Cardiac muscle cell (in vitro differentiated cells and primary cell): Measurements from ENCODE around the gene JAGN1. TPM values are rescaled to one million over a fixed set of nuclear protein-coding genes. Genes with fewer than 3 reads are reported as not detected.
"Not testable (repeated sequence)": the region's sequence is repeated elsewhere in the genome, so short reads cannot be mapped to it uniquely, and the experiment has no call there.

Source experiments
- DNase-seq, 2 donors: peaks; one replicate each; pipeline versions ENCODE4 v3.0.0 to v3.0.0-alpha.2; 2010 to 2017; ENCODE audit warnings: low read depth in 1 of 2, low spot score in 1 of 2
- H3K27ac ChIP-seq: fragments of 200-600 bp; sonication (generic); 2 replicates; pipeline ENCODE4 v1.5.1; 2016
- H3K27me3 ChIP-seq: fragments of 200-600 bp; sonication (generic); 2 replicates; pipeline ENCODE4 v1.6.0; 2016; ENCODE audit warnings: control low read depth
- H3K36me3 ChIP-seq: fragments of 200-600 bp; sonication (generic); 2 replicates; pipeline ENCODE4 v1.5.1; 2016; ENCODE audit warnings: control low read depth
- H3K4me1 ChIP-seq: fragments of 200-600 bp; sonication (generic); 2 replicates; pipeline ENCODE4 v1.8.1; 2017; ENCODE audit warnings: low read depth, mild to moderate bottlenecking, mixed run types
- H3K4me3 ChIP-seq: fragments of 200-600 bp; sonication (generic); 2 replicates; pipeline ENCODE4 v1.5.1; 2016; ENCODE audit warnings: mild to moderate bottlenecking
- H3K9me3 ChIP-seq: fragments of 200-600 bp; sonication (generic); 2 replicates; pipeline ENCODE4 v1.5.1; 2017; ENCODE audit warnings: low read depth, mild to moderate bottlenecking, control low read depth
- polyA plus RNA-seq: library from polyadenylated mRNA; unstranded; fragments of >200 nt; fragmentation: Nextera tagmentation; extraction: Ambion mirVana; gene quantifications from 2 replicates; pipeline ENCODE4 v1.2.1, GENCODE V29; 2016
- total RNA-seq: library from RNA; depleted of rRNA; stranded (reverse); fragments of >200 nt; gene quantifications from 2 replicates; pipeline ENCODE4 v1.2.3, GENCODE V29; 2016
- TF ChIP-seq, protein P1 (sequence below): IDR thresholded peaks from 2 replicates; pipeline ENCODE4 v1.5.1; 2012; ENCODE audit warnings: low read depth, mild to moderate bottlenecking, low read length

Gene JAGN1
- total and polyA plus RNA-seq, 2 experiments from 2014 or later, result 50.6 to 58.0 TPM

DNA sequence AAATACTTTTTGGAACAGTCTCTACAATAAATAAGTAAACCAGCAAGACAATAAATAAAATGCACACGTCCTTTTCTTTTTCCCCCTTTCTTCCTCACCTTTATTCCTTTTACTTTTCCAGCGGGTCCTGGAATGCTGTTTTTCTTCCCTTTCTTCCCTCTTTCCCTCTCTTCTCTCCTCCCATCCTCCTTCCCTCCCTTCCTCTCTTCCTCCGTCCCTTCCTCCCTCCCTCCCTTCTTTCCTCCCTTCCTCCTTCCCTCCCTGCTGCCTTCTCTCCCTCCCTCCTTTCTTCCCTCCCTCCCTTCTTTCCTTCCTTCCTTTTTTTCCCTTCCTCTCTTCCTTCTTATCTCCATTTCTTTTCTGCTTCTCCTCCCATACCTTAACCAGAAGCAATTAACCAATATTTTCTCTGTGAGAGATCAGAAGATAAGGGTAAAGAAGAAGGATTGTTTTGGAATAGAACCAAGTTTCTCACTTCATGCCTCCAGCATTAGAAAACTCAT is 8.9 kb downstream of the JAGN1 start:
- H3K27me3 ChIP-seq, result no peaks in the 10 kb centered on the region
- H3K36me3 ChIP-seq, result no peaks in the 10 kb centered on the region
- DNase-seq, result no peak
- H3K27ac ChIP-seq, result no peak overlapping the region
- H3K4me3 ChIP-seq, result no peak overlapping the region
- TF ChIP-seq, protein P1, sequence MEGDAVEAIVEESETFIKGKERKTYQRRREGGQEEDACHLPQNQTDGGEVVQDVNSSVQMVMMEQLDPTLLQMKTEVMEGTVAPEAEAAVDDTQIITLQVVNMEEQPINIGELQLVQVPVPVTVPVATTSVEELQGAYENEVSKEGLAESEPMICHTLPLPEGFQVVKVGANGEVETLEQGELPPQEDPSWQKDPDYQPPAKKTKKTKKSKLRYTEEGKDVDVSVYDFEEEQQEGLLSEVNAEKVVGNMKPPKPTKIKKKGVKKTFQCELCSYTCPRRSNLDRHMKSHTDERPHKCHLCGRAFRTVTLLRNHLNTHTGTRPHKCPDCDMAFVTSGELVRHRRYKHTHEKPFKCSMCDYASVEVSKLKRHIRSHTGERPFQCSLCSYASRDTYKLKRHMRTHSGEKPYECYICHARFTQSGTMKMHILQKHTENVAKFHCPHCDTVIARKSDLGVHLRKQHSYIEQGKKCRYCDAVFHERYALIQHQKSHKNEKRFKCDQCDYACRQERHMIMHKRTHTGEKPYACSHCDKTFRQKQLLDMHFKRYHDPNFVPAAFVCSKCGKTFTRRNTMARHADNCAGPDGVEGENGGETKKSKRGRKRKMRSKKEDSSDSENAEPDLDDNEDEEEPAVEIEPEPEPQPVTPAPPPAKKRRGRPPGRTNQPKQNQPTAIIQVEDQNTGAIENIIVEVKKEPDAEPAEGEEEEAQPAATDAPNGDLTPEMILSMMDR, result no peak
- no peaks in the 10 kb centered on the region for H3K9me3 ChIP-seq
- H3K4me1 ChIP-seq, result peaks cover 4% of the 10 kb centered on the region

DNA sequence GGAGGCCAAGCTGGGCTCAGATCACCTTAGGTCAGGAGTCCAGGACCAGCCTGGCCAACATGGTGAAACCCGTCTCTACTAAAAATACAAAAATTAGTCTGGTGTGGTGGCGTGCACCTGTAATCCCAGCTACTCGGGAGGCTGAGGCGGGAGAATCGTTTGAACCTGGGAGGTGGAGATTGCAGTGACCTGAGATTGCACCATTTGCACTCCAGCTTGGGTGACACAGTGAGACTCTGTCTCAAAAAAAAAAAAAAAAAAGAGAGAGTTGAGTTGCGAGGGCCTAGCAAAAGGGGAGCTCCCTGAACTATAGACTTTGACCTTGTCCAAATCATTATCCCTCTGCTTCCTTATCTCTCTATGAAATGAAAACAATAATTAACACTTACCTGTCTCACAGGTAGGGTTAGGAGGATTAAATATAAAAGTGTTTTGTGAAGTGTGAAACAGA is 10.6 kb downstream of the JAGN1 start:
- H3K4me3 ChIP-seq, H3K36me3 ChIP-seq, H3K4me1 ChIP-seq, DNase-seq, H3K27me3 ChIP-seq, H3K27ac ChIP-seq, H3K9me3 ChIP-seq: not testable (repeated sequence)

DNA sequence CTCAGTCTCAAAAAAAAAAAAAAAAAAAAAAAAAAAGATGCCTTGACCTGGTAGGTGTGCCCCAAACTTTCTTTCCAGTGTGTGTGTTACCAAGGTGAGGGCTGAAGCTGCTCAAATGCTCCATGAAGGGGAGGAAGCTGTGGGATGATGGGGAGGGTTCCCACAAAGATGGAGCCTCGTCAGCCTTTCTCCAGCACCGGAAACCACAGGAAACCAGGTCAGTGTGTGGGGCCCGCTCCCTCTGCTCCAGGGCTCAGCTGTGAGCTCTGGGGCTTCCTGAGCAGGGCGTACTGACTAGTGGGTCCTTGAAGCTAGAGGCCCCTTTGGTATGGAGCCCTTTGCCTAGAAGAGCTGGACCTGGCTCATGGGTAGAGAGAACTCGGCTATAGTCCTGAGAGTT is 11.6 kb downstream of the JAGN1 start:
- no peaks in the 10 kb centered on the region for H3K9me3 ChIP-seq
- no peak for DNase-seq
- no peaks in the 10 kb centered on the region for H3K27me3 ChIP-seq
- peaks cover 4% of the 10 kb centered on the region for H3K4me1 ChIP-seq
- no peaks in the 10 kb centered on the region for H3K36me3 ChIP-seq
- H3K27ac ChIP-seq, result no peak overlapping the region
- TF ChIP-seq, protein P1, result no peak
- no peak overlapping the region for H3K4me3 ChIP-seq

DNA sequence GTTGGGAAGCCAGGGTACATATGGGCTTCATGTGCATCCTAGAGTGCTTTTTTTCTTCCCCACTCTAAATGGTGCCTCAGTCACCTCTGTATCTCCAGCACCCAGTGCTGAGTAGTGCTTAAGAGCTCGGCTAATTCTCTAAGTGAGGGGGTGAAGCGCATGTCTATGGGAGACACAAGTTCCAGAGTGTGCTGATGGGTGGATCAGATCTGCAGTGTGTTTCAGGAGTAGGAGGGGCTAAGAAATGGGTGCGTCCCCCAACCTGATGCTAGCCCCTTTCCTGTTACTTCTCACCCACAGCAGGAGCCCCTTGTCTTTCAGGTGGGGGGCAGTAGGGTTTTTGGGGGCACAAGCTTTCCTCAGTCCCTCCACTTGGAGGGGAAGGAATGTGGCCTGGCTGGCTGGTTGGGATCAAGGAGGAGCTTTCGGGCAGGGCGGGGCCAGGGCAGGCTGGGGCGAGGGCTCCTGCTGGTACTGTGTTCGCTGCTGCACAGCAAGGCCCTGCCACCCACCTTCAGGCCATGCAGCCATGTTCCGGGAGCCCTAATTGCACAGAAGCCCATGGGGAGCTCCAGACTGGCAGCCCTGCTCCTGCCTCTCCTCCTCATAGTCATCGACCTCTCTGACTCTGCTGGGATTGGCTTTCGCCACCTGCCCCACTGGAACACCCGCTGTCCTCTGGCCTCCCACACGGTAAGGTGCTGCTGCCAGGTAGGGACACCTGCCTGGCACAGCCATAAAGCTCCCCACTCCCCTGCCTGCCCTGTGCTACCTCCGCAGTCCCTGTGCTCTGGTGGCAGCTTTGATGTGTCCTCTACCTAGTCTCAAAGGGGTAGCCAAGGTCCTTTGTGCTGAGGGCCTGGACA is 12.2 kb downstream of the JAGN1 start, which contains the start of gene IL17RE:
IL17RE (plus strand) TSS at position 477 of the 866 bp plus-strand sequence; CDS start at position 562, 85 bp downstream.
- Histone ChIP-seq H3K36me3 (no peaks in the 10 kb centered on the region), H3K4me1 (peaks cover 1% of the 10 kb centered on the region), H3K9me3 (no peaks in the 10 kb centered on the region), H3K27ac (no peak within 1 kb of the TSS), H3K4me3 (no peak within 1 kb of the TSS), H3K27me3 (no peaks in the 10 kb centered on the region)
- DNase-seq, result no peak
- TF ChIP-seq, protein P1, result no peak

DNA sequence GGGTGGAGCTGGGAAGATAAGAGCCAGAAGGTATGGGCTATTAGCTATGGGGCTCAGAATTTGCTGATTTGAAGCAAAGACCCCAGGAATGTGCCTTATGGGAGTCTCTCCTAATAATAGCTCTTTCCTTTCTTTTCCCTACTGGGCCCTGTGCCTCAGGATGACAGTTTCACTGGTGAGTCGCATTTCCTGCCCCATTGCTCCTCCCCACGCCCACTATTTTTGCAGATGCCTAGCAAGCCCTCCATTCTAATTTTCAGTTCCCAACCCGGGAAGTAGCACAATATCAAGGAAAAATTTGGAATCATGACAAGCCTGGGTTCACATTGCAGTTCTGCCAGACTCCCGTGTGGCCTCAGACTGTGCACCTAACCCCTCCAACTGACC is 12.8 kb downstream of the JAGN1 start:
- peak in 1 of 2 donors; percentile 33 for DNase-seq
- Histone ChIP-seq H3K27me3 (no peaks in the 10 kb centered on the region), H3K27ac (no peak overlapping the region), H3K9me3 (no peaks in the 10 kb centered on the region), H3K4me1 (no peaks in the 10 kb centered on the region), H3K36me3 (no peaks in the 10 kb centered on the region), H3K4me3 (no peak overlapping the region)
- TF ChIP-seq, protein P1, result no peak

DNA sequence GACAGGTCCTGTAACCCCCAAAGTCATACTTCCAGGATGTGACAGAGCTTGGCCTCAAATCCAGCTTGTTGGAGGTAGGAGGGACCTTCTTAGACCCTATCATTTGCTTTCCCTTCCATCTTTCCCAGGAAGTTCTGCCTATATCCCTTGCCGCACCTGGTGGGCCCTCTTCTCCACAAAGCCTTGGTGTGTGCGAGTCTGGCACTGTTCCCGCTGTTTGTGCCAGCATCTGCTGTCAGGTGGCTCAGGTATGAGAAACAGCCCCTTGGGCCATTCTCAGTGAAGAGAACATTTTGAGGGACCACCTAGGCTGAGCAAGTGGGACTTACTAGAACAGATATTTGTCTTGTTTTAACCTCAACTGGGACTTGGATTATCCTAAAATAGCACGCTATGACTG is 13.5 kb downstream of the JAGN1 start:
- Histone ChIP-seq H3K27me3 (no peaks in the 10 kb centered on the region), H3K27ac (no peak overlapping the region), H3K4me1 (no peaks in the 10 kb centered on the region), H3K4me3 (no peak overlapping the region), H3K36me3 (no peaks in the 10 kb centered on the region), H3K9me3 (no peaks in the 10 kb centered on the region)
- no peak for DNase-seq
- TF ChIP-seq, protein P1, result no peak
